Panc1 (cell line): ENCODE data around the gene ATP10A. TPM values are rescaled to one million over a fixed set of nuclear protein-coding genes. Genes with fewer than 3 reads are reported as not detected.

Experiments used
- ATAC-seq: fragments of 200-7000 bp; cut with Tn5 transposase; 2 replicates; pipeline ENCODE4 v1.9.1; 2020; ENCODE audit warnings: mild to moderate bottlenecking, moderate library complexity
- BruUV-seq: library from RNA; stranded (reverse); fragments of 400-500 nt; replicated peaks from 2 replicates; lab custom pipeline; 2021; lab: Mats Ljungman, UMichigan
- CTCF ChIA-PET: fragments of 300-600 bp; sonication (Branson Sonifier 250); formaldehyde crosslinking; loops from one replicate; lab custom pipeline; 2022; ENCODE audit warnings: antibody characterized with exemption; lab: Charles Lee
- POLR2A ChIA-PET: fragments of 300-600 bp; sonication (Branson Sonifier 250); formaldehyde crosslinking; loops from one replicate; lab custom pipeline; 2022; ENCODE audit warnings: antibody characterized with exemption; lab: Charles Lee
- DNase-seq: peaks from one replicate; pipeline ENCODE4 v3.0.0-alpha.2; 2010; ENCODE audit warnings: low read depth, low spot score
- H3K27ac ChIP-seq: 2 replicates; pipeline ENCODE4 v1.5.1; 2011; ENCODE audit warnings: mild to moderate bottlenecking, low read length, inconsistent platforms
- H3K27me3 ChIP-seq: fragments of 200-500 bp; sonication (Bioruptor generic); 2 replicates; pipeline ENCODE4 v1.6.0; 2014; ENCODE audit warnings: low read length, inconsistent platforms; ENCODE audit not compliant: control insufficient read depth, insufficient read depth
- H3K36me3 ChIP-seq: fragments of 200-500 bp; sonication (Bioruptor generic); 2 replicates; pipeline ENCODE4 v1.5.1; 2014; ENCODE audit warnings: inconsistent platforms, mild to moderate bottlenecking, low read length, moderate library complexity; ENCODE audit not compliant: control insufficient read depth, insufficient read depth
- H3K4me1 ChIP-seq: 2 replicates; pipeline ENCODE4 v1.5.1; 2011; ENCODE audit warnings: inconsistent platforms, mild to moderate bottlenecking, low read length, moderate library complexity; ENCODE audit not compliant: control insufficient read depth, insufficient read depth
- H3K4me3 ChIP-seq, 2 experiments: 2 replicates each; pipeline ENCODE4 v1.5.1; 2011 to 2012; ENCODE audit warnings: low read depth in 2 of 2, low read length in 2 of 2, mild to moderate bottlenecking in 2 of 2, inconsistent platforms in 1 of 2, moderate library complexity in 1 of 2
- H3K9me3 ChIP-seq: fragments of 200-500 bp; sonication (Bioruptor generic); 2 replicates; pipeline ENCODE4 v1.5.1; 2014; ENCODE audit warnings: low read depth, mild to moderate bottlenecking, inconsistent platforms, low read length, moderate library complexity; ENCODE audit not compliant: control insufficient read depth, insufficient read depth
- POLR2AphosphoS5 ChIP-seq: IDR thresholded peaks from 2 replicates; pipeline ENCODE4 v1.6.1; 2012; ENCODE audit warnings: mild to moderate bottlenecking, low read depth, low read length, moderate library complexity
- SIN3A ChIP-seq: IDR thresholded peaks from 2 replicates; pipeline ENCODE4 v1.6.1; 2012; ENCODE audit warnings: low read depth, mild to moderate bottlenecking, low read length, moderate library complexity, borderline replicate concordance; ENCODE audit not compliant: insufficient read depth
- TCF7L2 ChIP-seq: IDR thresholded peaks from 2 replicates; pipeline ENCODE4 v1.6.1; 2011; ENCODE audit warnings: mild to moderate bottlenecking, low read depth, low read length, inconsistent platforms
- in situ Hi-C: cut with HindIII; loops from 2 replicates; pipeline ENCODE4 v1.10.0; 2016; ENCODE audit warnings: low sequenced_read_pairs, low pct_unique_long_range_greater_than_20kb
- intact Hi-C: fragments of 100-400 bp; cut with micrococcal nuclease; formaldehyde crosslinking; loops from one replicate; pipeline ENCODE4 v1.10.0; 2022; ENCODE audit not compliant: unreplicated experiment
- total RNA-seq: library from RNA; stranded (reverse); gene quantifications from one replicate; pipeline ENCODE4 v1.2.1, GENCODE V29; 2021; ENCODE audit not compliant: unreplicated experiment
- TF ChIP-seq, protein P1 (sequence below): fragments of 450-650 bp; IDR thresholded peaks from 2 replicates; pipeline ENCODE4 v1.5.1; 2017; ENCODE audit warnings: mild to moderate bottlenecking
- TF ChIP-seq, protein P2 (sequence below), 2 experiments: IDR thresholded peaks; 2 replicates each; pipeline ENCODE4 v1.6.1; 2011 to 2012; ENCODE audit warnings: low read depth in 2 of 2, control low read depth in 1 of 2, low read length in 1 of 2, mild to moderate bottlenecking in 1 of 2, moderate library complexity in 1 of 2; ENCODE audit not compliant: insufficient read depth in 1 of 2

ATP10A gene
- total RNA-seq, 1 experiment from 2014 or later = 0.31 TPM

DNA sequence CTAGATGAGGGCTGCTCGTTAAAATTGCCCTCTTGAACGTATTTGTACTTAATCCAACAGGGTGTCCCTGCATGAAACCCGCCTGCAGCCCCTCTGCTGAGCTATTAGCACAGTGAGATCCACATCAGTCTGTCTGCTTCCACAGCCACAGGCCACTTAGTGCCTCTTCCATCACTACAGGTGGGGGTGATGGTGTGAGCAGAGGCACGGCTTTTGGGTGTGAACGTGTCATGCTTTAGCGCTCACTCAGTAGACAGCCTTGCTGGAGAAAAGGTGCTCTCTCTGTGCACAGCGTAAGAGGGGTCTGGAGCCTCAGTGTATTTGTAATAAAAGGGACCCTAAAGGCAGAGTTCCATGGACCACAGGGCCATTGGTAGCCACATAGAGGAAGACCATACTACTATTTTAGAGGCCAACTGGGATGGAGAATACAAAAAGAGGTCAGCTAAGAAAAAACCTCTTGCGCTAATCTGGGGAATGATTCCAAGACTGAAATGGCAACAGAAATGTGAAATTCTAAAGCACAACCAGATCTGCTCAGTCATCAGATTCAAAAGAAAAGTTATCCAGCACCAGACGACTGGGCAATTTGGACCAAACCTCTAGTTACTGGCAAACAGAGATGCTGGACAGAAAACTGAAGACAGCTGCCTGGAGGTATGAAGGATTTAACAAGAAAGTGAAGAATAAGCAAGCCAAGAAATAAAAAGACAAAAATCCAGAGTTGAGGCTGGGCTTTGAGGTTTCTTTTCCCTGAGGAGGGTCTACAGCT lies 120.2 kb downstream of the ATP10A start:
- ChIA-PET CTCF (interaction anchor here (0.6 kb wide), 1 partner anchor 247 kb away, joined by 7 read pairs; no protein-coding TSS in a partner anchor), POLR2A (no interaction called here)
- no peak for DNase-seq
- no peaks in the 10 kb centered on the region for H3K9me3 ChIP-seq
- intact Hi-C loops (no loop called here), in situ Hi-C loops (no loop called here)
- no peak for TF ChIP-seq POLR2AphosphoS5
- no peak for TF ChIP-seq TCF7L2
- TF ChIP-seq, protein P1, sequence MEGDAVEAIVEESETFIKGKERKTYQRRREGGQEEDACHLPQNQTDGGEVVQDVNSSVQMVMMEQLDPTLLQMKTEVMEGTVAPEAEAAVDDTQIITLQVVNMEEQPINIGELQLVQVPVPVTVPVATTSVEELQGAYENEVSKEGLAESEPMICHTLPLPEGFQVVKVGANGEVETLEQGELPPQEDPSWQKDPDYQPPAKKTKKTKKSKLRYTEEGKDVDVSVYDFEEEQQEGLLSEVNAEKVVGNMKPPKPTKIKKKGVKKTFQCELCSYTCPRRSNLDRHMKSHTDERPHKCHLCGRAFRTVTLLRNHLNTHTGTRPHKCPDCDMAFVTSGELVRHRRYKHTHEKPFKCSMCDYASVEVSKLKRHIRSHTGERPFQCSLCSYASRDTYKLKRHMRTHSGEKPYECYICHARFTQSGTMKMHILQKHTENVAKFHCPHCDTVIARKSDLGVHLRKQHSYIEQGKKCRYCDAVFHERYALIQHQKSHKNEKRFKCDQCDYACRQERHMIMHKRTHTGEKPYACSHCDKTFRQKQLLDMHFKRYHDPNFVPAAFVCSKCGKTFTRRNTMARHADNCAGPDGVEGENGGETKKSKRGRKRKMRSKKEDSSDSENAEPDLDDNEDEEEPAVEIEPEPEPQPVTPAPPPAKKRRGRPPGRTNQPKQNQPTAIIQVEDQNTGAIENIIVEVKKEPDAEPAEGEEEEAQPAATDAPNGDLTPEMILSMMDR = no peak
- TF ChIP-seq, protein P2, sequence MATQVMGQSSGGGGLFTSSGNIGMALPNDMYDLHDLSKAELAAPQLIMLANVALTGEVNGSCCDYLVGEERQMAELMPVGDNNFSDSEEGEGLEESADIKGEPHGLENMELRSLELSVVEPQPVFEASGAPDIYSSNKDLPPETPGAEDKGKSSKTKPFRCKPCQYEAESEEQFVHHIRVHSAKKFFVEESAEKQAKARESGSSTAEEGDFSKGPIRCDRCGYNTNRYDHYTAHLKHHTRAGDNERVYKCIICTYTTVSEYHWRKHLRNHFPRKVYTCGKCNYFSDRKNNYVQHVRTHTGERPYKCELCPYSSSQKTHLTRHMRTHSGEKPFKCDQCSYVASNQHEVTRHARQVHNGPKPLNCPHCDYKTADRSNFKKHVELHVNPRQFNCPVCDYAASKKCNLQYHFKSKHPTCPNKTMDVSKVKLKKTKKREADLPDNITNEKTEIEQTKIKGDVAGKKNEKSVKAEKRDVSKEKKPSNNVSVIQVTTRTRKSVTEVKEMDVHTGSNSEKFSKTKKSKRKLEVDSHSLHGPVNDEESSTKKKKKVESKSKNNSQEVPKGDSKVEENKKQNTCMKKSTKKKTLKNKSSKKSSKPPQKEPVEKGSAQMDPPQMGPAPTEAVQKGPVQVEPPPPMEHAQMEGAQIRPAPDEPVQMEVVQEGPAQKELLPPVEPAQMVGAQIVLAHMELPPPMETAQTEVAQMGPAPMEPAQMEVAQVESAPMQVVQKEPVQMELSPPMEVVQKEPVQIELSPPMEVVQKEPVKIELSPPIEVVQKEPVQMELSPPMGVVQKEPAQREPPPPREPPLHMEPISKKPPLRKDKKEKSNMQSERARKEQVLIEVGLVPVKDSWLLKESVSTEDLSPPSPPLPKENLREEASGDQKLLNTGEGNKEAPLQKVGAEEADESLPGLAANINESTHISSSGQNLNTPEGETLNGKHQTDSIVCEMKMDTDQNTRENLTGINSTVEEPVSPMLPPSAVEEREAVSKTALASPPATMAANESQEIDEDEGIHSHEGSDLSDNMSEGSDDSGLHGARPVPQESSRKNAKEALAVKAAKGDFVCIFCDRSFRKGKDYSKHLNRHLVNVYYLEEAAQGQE (IDR thresholded peaks at IDR 0.05; ENCODE audit: insufficient read depth in 1 of 2, low read depth in 2 of 2, low read length in 1 of 2) = no peak
- TF ChIP-seq SIN3A = no peak
- no peaks in the 10 kb centered on the region for H3K27me3 ChIP-seq
- H3K27ac ChIP-seq = no peak overlapping the region
- no peak overlapping the region for H3K4me3 ChIP-seq
- BruUV-seq = no TSS peak
- no peaks in the 10 kb centered on the region for H3K36me3 ChIP-seq
- no peaks in the 10 kb centered on the region for H3K4me1 ChIP-seq
- ATAC-seq = no peak

DNA sequence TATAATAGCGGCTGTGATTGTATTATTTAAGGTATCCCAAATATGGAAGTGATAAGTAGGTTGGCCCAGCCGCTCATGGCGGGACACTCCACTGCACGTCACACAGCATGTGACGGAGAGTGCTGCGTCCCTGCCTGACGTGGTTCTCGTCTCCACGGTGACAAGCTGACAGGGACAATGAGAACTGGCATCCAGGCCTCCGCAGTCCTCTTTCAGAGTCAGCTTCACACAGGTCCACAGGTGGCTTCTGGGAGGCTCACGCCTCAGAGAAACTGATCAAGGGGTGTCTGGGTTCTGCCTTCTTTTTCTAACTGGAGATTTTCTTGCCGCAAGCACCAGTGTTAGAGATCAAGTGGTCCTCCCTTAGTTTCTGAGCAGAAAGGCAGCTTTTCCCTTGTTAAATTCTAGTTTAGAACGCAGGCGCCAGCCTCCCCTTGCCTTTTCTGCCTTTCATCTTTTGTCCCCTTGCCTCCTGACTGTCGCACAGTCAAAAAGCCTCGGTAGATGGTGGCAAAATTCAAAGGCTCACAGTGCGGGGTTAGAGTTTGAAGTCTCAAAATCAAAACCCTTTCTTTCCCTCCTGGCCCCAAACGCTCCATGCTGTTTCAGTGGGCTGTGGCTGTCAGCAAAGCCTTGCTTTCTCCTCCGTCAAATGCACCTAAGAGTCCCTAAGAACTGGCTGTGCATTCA lies 120.9 kb downstream of the ATP10A start:
- H3K27ac ChIP-seq = no peak overlapping the region
- ATAC-seq = no peak
- POLR2A ChIA-PET = no interaction called here
- H3K9me3 ChIP-seq = no peaks in the 10 kb centered on the region
- H3K4me3 ChIP-seq = no peak overlapping the region
- no peaks in the 10 kb centered on the region for H3K36me3 ChIP-seq
- intact Hi-C loops = no loop called here
- CTCF ChIA-PET = no interaction called here
- H3K4me1 ChIP-seq = no peaks in the 10 kb centered on the region
- BruUV-seq = no TSS peak
- in situ Hi-C loops = no loop called here
- TF ChIP-seq POLR2AphosphoS5 (no peak), SIN3A (no peak), TCF7L2 (no peak)
- TF ChIP-seq, protein P2 (IDR thresholded peaks at IDR 0.05; ENCODE audit: insufficient read depth in 1 of 2, low read depth in 2 of 2, low read length in 1 of 2) = no peak
- TF ChIP-seq, protein P1 = no peak
- H3K27me3 ChIP-seq = no peaks in the 10 kb centered on the region
- no peak for DNase-seq
